T-helper 17 cell (primary cell): ENCODE results near the gene PSEN1. TPM values are rescaled to one million over a fixed set of nuclear protein-coding genes. Genes with fewer than 3 reads are reported as not detected.
"Not testable (repeated sequence)": the region's sequence is repeated elsewhere in the genome, so short reads cannot be mapped to it uniquely, and the experiment has no call there.

Experiments used
- ATAC-seq: fragments of 150-1000 bp; cut with Tn5 transposase; 2 replicates; pipeline ENCODE4 v1.10.0; 2021; ENCODE audit warnings: mild to moderate bottlenecking, moderate library complexity
- DNase-seq, 3 donors: peaks; one replicate each; pipeline versions ENCODE4 v3.0.0 to v3.0.0-alpha.2; 2020 to 2021
- H3K9me3 ChIP-seq: one replicate; pipeline ENCODE4 v1.7.0; 2013; ENCODE audit warnings: low read length, mild to moderate bottlenecking; ENCODE audit not compliant: control insufficient read depth, poor library complexity, severe bottlenecking
- H3K27ac Mint-ChIP-seq: one replicate; pipeline ENCODE4 v1.8.0; 2022; ENCODE audit warnings: mild to moderate bottlenecking, moderate library complexity, mixed read lengths
- H3K27me3 Mint-ChIP-seq: one replicate; pipeline ENCODE4 v1.8.0; 2022; ENCODE audit warnings: mixed read lengths
- H3K36me3 Mint-ChIP-seq: one replicate; pipeline ENCODE4 v1.8.0; 2022; ENCODE audit warnings: low read depth, mixed read lengths
- H3K4me1 Mint-ChIP-seq: one replicate; pipeline ENCODE4 v1.8.0; 2022; ENCODE audit warnings: mild to moderate bottlenecking, mixed read lengths
- H3K4me3 Mint-ChIP-seq: one replicate; pipeline ENCODE4 v1.8.0; 2022; ENCODE audit warnings: mild to moderate bottlenecking, moderate library complexity, mixed read lengths
- total RNA-seq, 4 donors: library from RNA in 2 of 4; stranded (reverse) in 2 of 4; gene quantifications; one replicate each; pipeline ENCODE4 v1.2.3 and lab custom pipeline; 2022 to 2026

The PSEN1 gene
- total RNA-seq, 2 donors from 2014 or later: 31.6 to 32.1 TPM

DNA sequence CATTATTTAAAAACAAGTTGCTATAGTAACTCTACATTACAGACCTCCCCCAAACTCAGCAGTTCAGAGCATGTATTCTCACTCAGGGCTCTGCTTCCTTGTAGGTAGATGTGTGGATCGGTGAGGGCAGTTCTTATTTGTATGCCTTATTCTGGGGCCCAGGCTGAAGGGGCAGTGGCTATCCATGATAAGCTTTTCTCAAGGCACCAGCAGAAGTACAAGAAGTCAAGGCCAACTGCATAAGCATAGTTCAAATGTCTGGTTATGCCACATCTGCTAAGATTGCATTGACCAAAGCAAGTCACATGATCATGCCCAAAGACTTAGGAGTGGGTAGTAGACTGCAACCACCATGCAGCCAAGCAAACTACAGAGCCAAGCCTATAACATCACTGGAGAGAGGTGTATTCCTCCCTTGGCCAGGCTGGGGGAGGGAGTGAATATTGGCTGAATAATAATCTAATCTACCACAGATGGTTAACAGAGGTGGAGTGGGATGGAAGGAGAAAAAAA lies 4.6 kb downstream of the PSEN1 start:
- no peaks in the 10 kb centered on the region for H3K9me3 ChIP-seq
- Mint-ChIP-seq H3K4me3 (no peak overlapping the region), H3K4me1 (peaks cover 33% of the 10 kb centered on the region), H3K36me3 (peaks cover 8% of the 10 kb centered on the region), H3K27me3 (no peaks in the 10 kb centered on the region), H3K27ac (peak overlapping the region; percentile 78)
- ATAC-seq: no peak
- DNase-seq: no peak

DNA sequence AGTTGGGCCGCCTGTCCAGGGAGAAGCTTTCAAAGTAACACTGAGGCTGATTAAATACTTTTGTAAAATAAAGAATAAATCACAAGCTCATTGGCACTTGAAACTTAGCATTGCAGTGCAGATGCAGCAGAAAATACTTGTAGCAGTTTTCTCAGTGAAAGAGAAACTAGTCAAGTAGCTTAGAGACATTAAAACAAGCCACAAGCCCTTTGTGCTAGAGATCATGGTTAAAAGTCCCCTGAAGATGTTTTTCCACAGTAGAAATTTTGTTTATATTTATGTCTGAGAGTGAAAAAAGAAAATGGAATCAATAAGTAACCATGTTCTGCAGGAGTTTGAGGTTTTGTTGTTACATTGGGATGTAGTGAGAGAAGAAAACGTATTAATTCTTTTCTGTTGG lies 5.9 kb downstream of the PSEN1 start:
- Mint-ChIP-seq H3K4me1 (peaks cover 29% of the 10 kb centered on the region), H3K36me3 (peaks cover 2% of the 10 kb centered on the region), H3K4me3 (no peak overlapping the region), H3K27me3 (no peaks in the 10 kb centered on the region), H3K27ac (peak overlapping the region; percentile 60)
- ATAC-seq (no peak), DNase-seq (no peak)
- no peaks in the 10 kb centered on the region for H3K9me3 ChIP-seq

- DNase-seq: no peak
- Mint-ChIP-seq H3K4me1 (peaks cover 24% of the 10 kb centered on the region), H3K27me3 (no peaks in the 10 kb centered on the region), H3K27ac (peak overlapping the region; percentile 60), H3K4me3 (no peak overlapping the region), H3K36me3 (no peaks in the 10 kb centered on the region)
- no peaks in the 10 kb centered on the region for H3K9me3 ChIP-seq
- no peak for ATAC-seq
These were observed 6.7 kb downstream of the PSEN1 start for GRCh38 chr14:73143003-73143402.

DNA sequence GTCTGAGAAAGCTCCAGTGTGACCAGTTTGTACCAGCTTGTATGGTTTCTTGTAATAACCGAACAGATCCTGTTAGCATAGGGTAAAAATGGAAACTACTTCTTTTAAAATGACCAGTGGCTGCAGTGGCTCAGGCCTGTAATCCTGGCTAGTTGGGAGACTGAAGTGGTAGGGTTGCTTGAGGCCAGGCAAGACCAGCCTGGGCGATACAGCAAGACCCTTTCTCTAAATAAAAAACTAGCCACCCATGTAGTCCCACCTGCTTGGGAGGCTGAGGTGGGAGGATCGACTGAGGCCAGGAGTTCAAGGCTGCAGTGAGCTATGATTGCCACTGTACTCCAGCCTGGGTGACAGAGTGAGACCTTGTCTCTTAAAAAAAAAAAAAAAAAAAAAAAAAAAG lies 7.3 kb downstream of the PSEN1 start:
- DNase-seq: no peak
- no peaks in the 10 kb centered on the region for H3K36me3 Mint-ChIP-seq
- no peaks in the 10 kb centered on the region for H3K9me3 ChIP-seq
- ATAC-seq: no peak
- H3K27me3 Mint-ChIP-seq: no peaks in the 10 kb centered on the region
- no peak overlapping the region for H3K4me3 Mint-ChIP-seq
- peak overlapping the region; percentile 60 for H3K27ac Mint-ChIP-seq
- peaks cover 27% of the 10 kb centered on the region for H3K4me1 Mint-ChIP-seq

- H3K36me3 Mint-ChIP-seq: no peaks in the 10 kb centered on the region
- DNase-seq: no peak
- no peaks in the 10 kb centered on the region for H3K27me3 Mint-ChIP-seq
- ATAC-seq: no peak
- H3K27ac Mint-ChIP-seq: peak overlapping the region; percentile 27
- H3K4me3 Mint-ChIP-seq: no peak overlapping the region
- peaks cover 25% of the 10 kb centered on the region for H3K4me1 Mint-ChIP-seq
- no peaks in the 10 kb centered on the region for H3K9me3 ChIP-seq
These were observed 9.1 kb downstream of the PSEN1 start for GRCh38 chr14:73145371-73145770.

- peak overlapping the region; percentile 6 for H3K27ac Mint-ChIP-seq
These were observed 9.8 kb downstream of the PSEN1 start for GRCh38 chr14:73146111-73146510.

GRCh38 chr14:73149753-73150152 lies 13.4 kb downstream of the PSEN1 start:
- no peak for DNase-seq
- Mint-ChIP-seq H3K4me3 (no peak overlapping the region), H3K36me3 (no peaks in the 10 kb centered on the region)

More at GRCh38 chr14:73146111-73146510, 9.8 kb downstream of the PSEN1 start:
- DNase-seq: no peak
- Mint-ChIP-seq H3K27me3 (no peaks in the 10 kb centered on the region), H3K4me1 (peaks cover 19% of the 10 kb centered on the region), H3K4me3 (no peak overlapping the region), H3K36me3 (no peaks in the 10 kb centered on the region)
- H3K9me3 ChIP-seq: no peaks in the 10 kb centered on the region
- ATAC-seq: no peak

GRCh38 chr14:73153272-73153671 lies 17.0 kb downstream of the PSEN1 start:
- no peaks in the 10 kb centered on the region for H3K9me3 ChIP-seq
- Mint-ChIP-seq H3K4me1 (peaks cover 3% of the 10 kb centered on the region), H3K27ac (no peak overlapping the region), H3K27me3 (no peaks in the 10 kb centered on the region), H3K4me3 (no peak overlapping the region), H3K36me3 (no peaks in the 10 kb centered on the region)
- ATAC-seq (no peak), DNase-seq (no peak)

More at GRCh38 chr14:73149753-73150152, 13.4 kb downstream of the PSEN1 start:
- no peaks in the 10 kb centered on the region for H3K9me3 ChIP-seq
- no peak for ATAC-seq
- peaks cover 8% of the 10 kb centered on the region for H3K4me1 Mint-ChIP-seq
- H3K27me3 Mint-ChIP-seq: no peaks in the 10 kb centered on the region
- no peak overlapping the region for H3K27ac Mint-ChIP-seq

- Mint-ChIP-seq H3K27me3 (no peaks in the 10 kb centered on the region), H3K27ac (no peak overlapping the region), H3K4me3 (no peak overlapping the region), H3K36me3 (peaks cover 9% of the 10 kb centered on the region), H3K4me1 (peaks cover 13% of the 10 kb centered on the region)
- DNase-seq: no peak
- no peaks in the 10 kb centered on the region for H3K9me3 ChIP-seq
- ATAC-seq: no peak
These were observed 25.9 kb downstream of the PSEN1 start for GRCh38 chr14:73162251-73162650.

DNA sequence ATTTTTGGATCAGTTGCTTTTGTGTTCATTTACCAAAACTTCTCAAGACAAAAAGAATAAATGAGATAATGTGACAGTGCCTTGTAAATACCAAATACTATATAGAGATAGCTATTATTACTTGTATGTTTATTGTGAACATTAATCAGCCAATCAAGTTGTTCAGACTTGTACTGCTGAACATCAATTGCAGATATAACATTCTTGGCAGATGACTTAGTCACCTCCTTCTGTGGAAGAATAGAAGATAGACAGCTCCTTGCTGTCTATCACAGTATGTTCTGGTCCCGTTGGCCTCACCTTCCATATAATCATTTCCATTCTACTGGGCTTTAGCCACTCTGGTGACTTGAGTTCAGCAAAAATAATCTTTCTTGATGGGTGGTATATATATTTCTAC lies 30.1 kb downstream of the PSEN1 start:
- no peak overlapping the region for H3K27ac Mint-ChIP-seq
- H3K4me1 Mint-ChIP-seq: peaks cover 12% of the 10 kb centered on the region
- H3K4me3 Mint-ChIP-seq: no peak overlapping the region
- H3K9me3 ChIP-seq: no peaks in the 10 kb centered on the region
- no peak for ATAC-seq
- DNase-seq: no peak
- H3K36me3 Mint-ChIP-seq: peaks cover 18% of the 10 kb centered on the region
- no peaks in the 10 kb centered on the region for H3K27me3 Mint-ChIP-seq

DNA sequence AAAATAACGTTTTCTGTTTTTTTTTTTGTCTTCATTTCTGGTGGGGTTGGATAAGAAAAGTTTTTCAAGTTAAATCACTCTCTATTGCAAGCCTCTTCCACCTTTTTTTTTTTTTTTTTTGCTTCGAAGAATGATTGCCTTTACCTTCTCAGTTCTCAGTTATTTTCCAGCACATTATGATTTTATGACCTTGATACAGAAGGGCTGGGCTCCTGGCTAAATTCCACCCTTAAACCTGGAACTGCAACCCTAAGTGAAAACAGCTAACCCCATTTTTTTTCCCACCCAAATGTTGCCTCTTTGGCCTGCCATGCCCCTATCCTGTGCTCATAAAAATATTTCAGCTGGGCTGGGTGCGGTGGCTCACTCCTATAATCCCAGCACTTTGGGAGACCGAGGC lies 31.4 kb downstream of the PSEN1 start:
- DNase-seq (no peak), ATAC-seq (no peak)
- Mint-ChIP-seq H3K27me3 (no peaks in the 10 kb centered on the region), H3K4me1 (peaks cover 11% of the 10 kb centered on the region), H3K4me3 (no peak overlapping the region), H3K27ac (peak overlapping the region; percentile 14), H3K36me3 (peaks cover 19% of the 10 kb centered on the region)
- H3K9me3 ChIP-seq: no peaks in the 10 kb centered on the region

GRCh38 chr14:73168274-73168673 lies 32.0 kb downstream of the PSEN1 start:
- DNase-seq: no peak
- Mint-ChIP-seq H3K4me1 (peaks cover 13% of the 10 kb centered on the region), H3K36me3 (peaks cover 19% of the 10 kb centered on the region), H3K27ac (peak overlapping the region; percentile 14), H3K4me3 (no peak overlapping the region), H3K27me3 (no peaks in the 10 kb centered on the region)
- no peak for ATAC-seq
- no peaks in the 10 kb centered on the region for H3K9me3 ChIP-seq

- no peaks in the 10 kb centered on the region for H3K27me3 Mint-ChIP-seq
- H3K9me3 ChIP-seq: no peaks in the 10 kb centered on the region
- DNase-seq (no peak), ATAC-seq (no peak)
- H3K36me3 Mint-ChIP-seq: peaks cover 18% of the 10 kb centered on the region
- peak overlapping the region; percentile 53 for H3K27ac Mint-ChIP-seq
- H3K4me3 Mint-ChIP-seq: no peak overlapping the region
- peaks cover 9% of the 10 kb centered on the region for H3K4me1 Mint-ChIP-seq
These were observed 32.4 kb downstream of the PSEN1 start for GRCh38 chr14:73168691-73169090.

- ATAC-seq, H3K27me3 Mint-ChIP-seq, H3K27ac Mint-ChIP-seq, H3K9me3 ChIP-seq, H3K4me1 Mint-ChIP-seq, DNase-seq, H3K4me3 Mint-ChIP-seq: not testable (repeated sequence)
- H3K36me3 Mint-ChIP-seq: peaks cover 17% of the 10 kb centered on the region
These were observed 33.5 kb downstream of the PSEN1 start for GRCh38 chr14:73169855-73170254.
